ENCODE data around the gene PRKAR1B. TPM values are rescaled to one million over a fixed set of nuclear protein-coding genes. Genes with fewer than 3 reads are reported as not detected.

PRKAR1B gene
- total RNA-seq, 1 donor from 2014 or later: 19.3 TPM

GRCh38 chr7:564176-564865 is 162.8 kb downstream of the PRKAR1B start:
- Histone ChIP-seq H3K9ac (ENCODE audit: low read depth in 1 of 3, low read length in 3 of 3) (no peak overlapping the region), H3K9me3 (ENCODE audit: control insufficient read depth in 3 of 3, low read length in 3 of 3) (no peaks in the 10 kb centered on the region), H3K27ac (ENCODE audit: low read depth, low read length) (no peak overlapping the region), H3K27me3 (ENCODE audit: control insufficient read depth in 3 of 3, insufficient read depth in 3 of 3, low read length in 3 of 3) (peaks cover 0 to 10% (median 7%) of the 10 kb centered on the region in 3 donors), H3K36me3 (ENCODE audit: control insufficient read depth in 3 of 3, insufficient read depth in 3 of 3, low read length in 3 of 3) (no peaks in the 10 kb centered on the region), H3K4me3 (ENCODE audit: low read length in 3 of 3) (no peak overlapping the region), H3K4me1 (ENCODE audit: control insufficient read depth in 3 of 3, insufficient read depth in 3 of 3, low read length in 3 of 3) (peaks cover 23 to 49% (median 46%) of the 10 kb centered on the region in 3 donors)

DNA sequence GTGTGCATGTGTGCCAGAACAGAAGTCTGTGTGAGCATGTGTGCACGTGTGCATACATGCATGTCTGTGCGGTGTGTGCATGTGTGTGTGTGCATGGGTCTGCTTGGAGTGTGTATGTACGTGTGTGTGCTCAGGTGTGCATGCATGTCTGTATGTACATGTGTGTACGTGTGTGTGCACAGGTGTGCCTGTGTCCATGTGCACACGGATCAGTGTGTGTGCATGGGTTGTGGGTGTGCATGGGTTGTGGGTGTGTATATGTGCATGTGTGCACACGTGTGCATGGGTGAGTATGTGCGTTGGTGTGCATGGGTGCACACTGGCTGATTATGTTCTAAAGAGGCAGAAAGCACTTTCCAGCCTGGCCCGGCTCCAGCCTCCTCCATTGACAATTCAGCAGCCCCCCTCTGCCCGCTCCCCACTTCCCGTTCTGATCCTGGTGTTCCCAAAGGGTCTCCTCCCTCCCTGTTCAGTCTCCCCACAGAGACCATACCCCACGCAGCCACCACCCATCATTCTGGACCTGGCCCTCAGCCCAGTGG is 163.4 kb downstream of the PRKAR1B start:
- Histone ChIP-seq H3K27me3 (ENCODE audit: control insufficient read depth in 3 of 3, insufficient read depth in 3 of 3, low read length in 3 of 3) (peaks cover 0 to 7% (median 3%) of the 10 kb centered on the region in 3 donors), H3K4me1 (ENCODE audit: control insufficient read depth in 3 of 3, insufficient read depth in 3 of 3, low read length in 3 of 3) (peaks cover 19 to 46% (median 42%) of the 10 kb centered on the region in 3 donors), H3K9ac (ENCODE audit: low read depth in 1 of 3, low read length in 3 of 3) (no peak overlapping the region), H3K27ac (ENCODE audit: low read depth, low read length) (no peak overlapping the region), H3K36me3 (ENCODE audit: control insufficient read depth in 3 of 3, insufficient read depth in 3 of 3, low read length in 3 of 3) (no peaks in the 10 kb centered on the region), H3K4me3 (ENCODE audit: low read length in 3 of 3) (no peak overlapping the region), H3K9me3 (ENCODE audit: control insufficient read depth in 3 of 3, low read length in 3 of 3) (no peaks in the 10 kb centered on the region)

DNA sequence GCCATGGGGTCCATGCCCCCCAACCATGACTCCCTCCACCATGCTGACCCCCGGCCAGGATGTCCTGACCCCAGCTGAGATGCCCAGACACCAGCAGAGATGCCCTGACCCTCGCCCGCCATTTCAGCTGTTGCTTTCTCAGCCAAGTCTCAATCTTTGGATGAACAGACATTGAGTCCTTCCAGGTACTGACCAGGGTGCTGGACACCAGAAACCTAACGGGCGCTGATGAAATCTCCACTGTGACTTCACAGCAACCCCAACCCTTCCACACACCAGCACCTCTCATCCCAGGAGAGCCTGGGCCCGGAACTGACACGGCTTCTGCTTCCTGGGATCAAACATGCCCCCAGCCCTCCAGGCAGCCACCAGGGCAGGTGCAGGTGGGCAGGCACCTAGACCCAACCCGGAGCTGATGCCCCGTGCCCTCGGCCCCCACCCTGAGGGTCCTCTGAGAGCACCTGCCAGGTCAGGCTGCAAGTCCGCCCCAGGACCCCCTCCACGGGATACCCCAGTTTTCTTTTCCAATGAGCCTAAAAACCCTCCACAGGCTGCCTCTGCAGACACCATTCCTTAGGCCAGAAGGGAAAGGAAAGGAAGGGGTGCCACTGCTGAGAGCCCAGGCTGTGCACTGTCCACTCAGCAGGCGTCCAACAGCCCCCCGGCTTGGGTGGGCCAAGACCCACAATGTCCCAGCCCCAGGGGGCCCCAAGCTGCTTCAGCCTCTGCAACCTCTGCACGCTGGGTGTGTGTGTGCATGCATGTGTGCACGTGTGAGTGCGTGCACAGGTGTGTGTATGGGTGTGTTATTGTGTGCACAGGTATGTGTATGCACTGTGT is 164.1 kb downstream of the PRKAR1B start:
- Histone ChIP-seq H3K4me3 (ENCODE audit: low read length in 3 of 3) (no peak overlapping the region), H3K27me3 (ENCODE audit: control insufficient read depth in 3 of 3, insufficient read depth in 3 of 3, low read length in 3 of 3) (peaks cover 0 to 3% (median 2%) of the 10 kb centered on the region in 3 donors), H3K9me3 (ENCODE audit: control insufficient read depth in 3 of 3, low read length in 3 of 3) (no peaks in the 10 kb centered on the region), H3K36me3 (ENCODE audit: control insufficient read depth in 3 of 3, insufficient read depth in 3 of 3, low read length in 3 of 3) (no peaks in the 10 kb centered on the region), H3K4me1 (ENCODE audit: control insufficient read depth in 3 of 3, insufficient read depth in 3 of 3, low read length in 3 of 3) (peaks cover 13 to 39% (median 35%) of the 10 kb centered on the region in 3 donors), H3K9ac (ENCODE audit: low read depth in 1 of 3, low read length in 3 of 3) (no peak overlapping the region), H3K27ac (ENCODE audit: low read depth, low read length) (no peak overlapping the region)

GRCh38 chr7:562374-562675 is 164.8 kb downstream of the PRKAR1B start:
- no peaks in the 10 kb centered on the region for H3K9me3 ChIP-seq (ENCODE audit: control insufficient read depth in 3 of 3, low read length in 3 of 3)
- H3K27me3 ChIP-seq (ENCODE audit: control insufficient read depth in 3 of 3, insufficient read depth in 3 of 3, low read length in 3 of 3): peaks cover 0 to 3% (median 0%) of the 10 kb centered on the region in 3 donors
- no peak overlapping the region for H3K27ac ChIP-seq (ENCODE audit: low read depth, low read length)
- peaks cover 11 to 37% (median 33%) of the 10 kb centered on the region in 3 donors for H3K4me1 ChIP-seq (ENCODE audit: control insufficient read depth in 3 of 3, insufficient read depth in 3 of 3, low read length in 3 of 3)
- H3K36me3 ChIP-seq (ENCODE audit: control insufficient read depth in 3 of 3, insufficient read depth in 3 of 3, low read length in 3 of 3): no peaks in the 10 kb centered on the region
- H3K4me3 ChIP-seq (ENCODE audit: low read length in 3 of 3): no peak overlapping the region
- peak overlapping the region in 1 of 3 donors; percentile 16 for H3K9ac ChIP-seq (ENCODE audit: low read depth in 1 of 3, low read length in 3 of 3)

- no peaks in the 10 kb centered on the region for H3K36me3 ChIP-seq (ENCODE audit: control insufficient read depth in 3 of 3, insufficient read depth in 3 of 3, low read length in 3 of 3)
- no peaks in the 10 kb centered on the region for H3K9me3 ChIP-seq (ENCODE audit: control insufficient read depth in 3 of 3, low read length in 3 of 3)
- H3K27me3 ChIP-seq (ENCODE audit: control insufficient read depth in 3 of 3, insufficient read depth in 3 of 3, low read length in 3 of 3): peaks cover 0 to 3% (median 0%) of the 10 kb centered on the region in 3 donors
- peak overlapping the region in 1 of 3 donors; percentile 41 for H3K4me3 ChIP-seq (ENCODE audit: low read length in 3 of 3)
- H3K27ac ChIP-seq (ENCODE audit: low read depth, low read length): peak overlapping the region; percentile 39
- H3K4me1 ChIP-seq (ENCODE audit: control insufficient read depth in 3 of 3, insufficient read depth in 3 of 3, low read length in 3 of 3): peaks cover 11 to 37% (median 33%) of the 10 kb centered on the region in 3 donors
- H3K9ac ChIP-seq (ENCODE audit: low read depth in 1 of 3, low read length in 3 of 3): peak overlapping the region in 2 of 3 donors; percentile 2 to 70
Observed at GRCh38 chr7:561631-562373, 165.3 kb downstream of the PRKAR1B start.

DNA sequence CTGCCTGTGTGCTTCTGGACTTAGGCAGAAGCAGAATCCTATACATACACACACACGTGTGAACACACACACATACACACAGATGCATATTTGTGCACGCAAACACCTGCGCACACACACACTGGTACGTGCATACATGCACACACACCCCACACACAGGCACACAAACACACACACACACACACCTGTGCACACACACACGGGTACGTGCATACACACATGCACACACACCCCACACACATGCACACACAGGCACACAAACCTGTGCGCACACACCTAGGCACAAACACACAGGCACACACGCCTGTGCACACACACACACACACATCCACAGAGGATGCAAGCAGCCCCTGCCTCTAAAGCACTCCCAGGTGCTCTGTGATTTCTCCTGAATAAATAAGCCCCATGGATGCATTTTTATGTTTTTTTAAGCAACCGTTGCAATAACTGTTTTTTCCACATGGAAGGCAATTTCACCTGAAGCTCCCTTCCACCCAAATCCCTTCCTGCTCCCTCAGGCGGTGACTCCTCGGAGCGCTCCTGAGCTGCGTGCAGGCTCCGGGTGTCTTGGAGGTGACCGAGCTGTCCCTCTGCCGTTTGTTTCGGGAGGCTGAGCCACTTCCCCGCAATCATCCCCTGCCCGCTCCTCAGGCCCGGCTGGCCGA is 166.0 kb downstream of the PRKAR1B start:
- H3K4me3 ChIP-seq (ENCODE audit: low read length in 3 of 3): peak overlapping the region in 2 of 3 donors; percentile 14 to 41
- peaks cover 11 to 37% (median 33%) of the 10 kb centered on the region in 3 donors for H3K4me1 ChIP-seq (ENCODE audit: control insufficient read depth in 3 of 3, insufficient read depth in 3 of 3, low read length in 3 of 3)
- H3K36me3 ChIP-seq (ENCODE audit: control insufficient read depth in 3 of 3, insufficient read depth in 3 of 3, low read length in 3 of 3): no peaks in the 10 kb centered on the region
- peaks cover 0 to 3% (median 0%) of the 10 kb centered on the region in 3 donors for H3K27me3 ChIP-seq (ENCODE audit: control insufficient read depth in 3 of 3, insufficient read depth in 3 of 3, low read length in 3 of 3)
- no peaks in the 10 kb centered on the region for H3K9me3 ChIP-seq (ENCODE audit: control insufficient read depth in 3 of 3, low read length in 3 of 3)
- peak overlapping the region in 2 of 3 donors; percentile 2 to 70 for H3K9ac ChIP-seq (ENCODE audit: low read depth in 1 of 3, low read length in 3 of 3)
- H3K27ac ChIP-seq (ENCODE audit: low read depth, low read length): peak overlapping the region; percentile 39

GRCh38 chr7:559396-559705 is 167.7 kb downstream of the PRKAR1B start:
- Histone ChIP-seq H3K36me3 (ENCODE audit: control insufficient read depth in 3 of 3, insufficient read depth in 3 of 3, low read length in 3 of 3) (no peaks in the 10 kb centered on the region), H3K27ac (ENCODE audit: low read depth, low read length) (no peak overlapping the region), H3K4me1 (ENCODE audit: control insufficient read depth in 3 of 3, insufficient read depth in 3 of 3, low read length in 3 of 3) (peaks cover 11 to 25% (median 21%) of the 10 kb centered on the region in 3 donors), H3K9ac (ENCODE audit: low read depth in 1 of 3, low read length in 3 of 3) (no peak overlapping the region), H3K4me3 (ENCODE audit: low read length in 3 of 3) (no peak overlapping the region), H3K9me3 (ENCODE audit: control insufficient read depth in 3 of 3, low read length in 3 of 3) (no peaks in the 10 kb centered on the region), H3K27me3 (ENCODE audit: control insufficient read depth in 3 of 3, insufficient read depth in 3 of 3, low read length in 3 of 3) (peaks cover 0 to 3% (median 0%) of the 10 kb centered on the region in 3 donors)

GRCh38 chr7:557558-557881 is 169.6 kb downstream of the PRKAR1B start:
- no peak overlapping the region for H3K27ac ChIP-seq (ENCODE audit: low read depth, low read length)
- no peak overlapping the region for H3K4me3 ChIP-seq (ENCODE audit: low read length in 3 of 3)
- H3K36me3 ChIP-seq (ENCODE audit: control insufficient read depth in 3 of 3, insufficient read depth in 3 of 3, low read length in 3 of 3): no peaks in the 10 kb centered on the region
- peaks cover 5 to 19% (median 16%) of the 10 kb centered on the region in 3 donors for H3K4me1 ChIP-seq (ENCODE audit: control insufficient read depth in 3 of 3, insufficient read depth in 3 of 3, low read length in 3 of 3)
- no peak overlapping the region for H3K9ac ChIP-seq (ENCODE audit: low read depth in 1 of 3, low read length in 3 of 3)
- H3K27me3 ChIP-seq (ENCODE audit: control insufficient read depth in 3 of 3, insufficient read depth in 3 of 3, low read length in 3 of 3): peaks cover 0 to 5% (median 3%) of the 10 kb centered on the region in 3 donors
- H3K9me3 ChIP-seq (ENCODE audit: control insufficient read depth in 3 of 3, low read length in 3 of 3): no peaks in the 10 kb centered on the region

DNA sequence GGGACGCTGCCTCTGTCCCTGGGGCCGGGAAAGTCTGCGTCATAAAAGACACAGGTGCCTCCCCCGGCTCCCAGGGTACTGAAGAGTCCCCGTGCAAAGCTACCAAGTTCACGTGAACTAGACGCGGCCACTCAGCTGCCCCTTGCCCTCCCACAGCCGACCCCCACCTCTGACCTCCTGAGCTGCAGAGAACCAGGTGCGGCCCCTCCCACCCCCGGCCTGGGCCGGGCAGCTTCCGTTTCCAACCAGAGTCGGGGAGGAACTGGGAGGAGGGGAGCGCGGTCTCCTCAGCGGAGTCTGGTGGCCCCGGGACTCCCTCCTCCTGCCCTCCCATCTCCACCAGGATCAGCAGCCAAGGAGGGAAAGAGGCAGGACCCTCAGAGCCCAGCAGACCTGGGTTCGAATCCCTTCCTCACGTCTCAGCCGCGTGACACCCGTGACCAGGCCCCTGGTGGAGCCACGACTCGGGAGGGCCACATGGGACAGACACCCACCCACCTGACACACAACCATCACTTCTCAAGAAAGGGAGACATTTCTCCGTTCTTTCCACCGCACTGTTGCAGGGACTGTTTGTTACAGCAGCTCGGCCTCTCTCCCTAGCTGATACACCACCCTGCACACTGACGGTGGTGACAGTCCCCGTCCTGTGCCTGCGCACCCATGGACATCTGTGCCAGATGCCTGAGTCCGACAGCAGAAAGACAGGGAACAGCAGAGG is 170.1 kb downstream of the PRKAR1B start:
- Histone ChIP-seq H3K27ac (ENCODE audit: low read depth, low read length) (no peak overlapping the region), H3K36me3 (ENCODE audit: control insufficient read depth in 3 of 3, insufficient read depth in 3 of 3, low read length in 3 of 3) (no peaks in the 10 kb centered on the region), H3K27me3 (ENCODE audit: control insufficient read depth in 3 of 3, insufficient read depth in 3 of 3, low read length in 3 of 3) (peaks cover 0 to 5% (median 3%) of the 10 kb centered on the region in 3 donors), H3K4me1 (ENCODE audit: control insufficient read depth in 3 of 3, insufficient read depth in 3 of 3, low read length in 3 of 3) (peaks cover 5 to 21% (median 14%) of the 10 kb centered on the region in 3 donors), H3K9ac (ENCODE audit: low read depth in 1 of 3, low read length in 3 of 3) (no peak overlapping the region), H3K9me3 (ENCODE audit: control insufficient read depth in 3 of 3, low read length in 3 of 3) (no peaks in the 10 kb centered on the region), H3K4me3 (ENCODE audit: low read length in 3 of 3) (no peak overlapping the region)
